SK-N-SH (cell line): ENCODE data around the gene KSR2. TPM values are rescaled to one million over a fixed set of nuclear protein-coding genes. Genes with fewer than 3 reads are reported as not detected.

ENCODE experiments used
- CTCF ChIA-PET: fragments of 300-600, 350-600 bp; formaldehyde crosslinking; extraction: SDS; loops from one replicate; lab custom pipeline; 2021; lab: Yijun Ruan, JAX
- POLR2A ChIA-PET: fragments of 350-600 bp; sonication (Branson Sonifier 250); formaldehyde crosslinking; extraction: SDS; loops from one replicate; lab custom pipeline; 2020; ENCODE audit warnings: antibody characterized with exemption, inconsistent platforms; lab: Yijun Ruan, JAX
- DNase-seq: peaks from one replicate; pipeline ENCODE4 v3.0.0; 2012
- H2AFZ ChIP-seq: fragments of 200-600 bp; sonication (generic); 2 replicates; pipeline ENCODE4 v1.8.1; 2016; ENCODE audit warnings: antibody characterized with exemption, mild to moderate bottlenecking, low read depth
- H3F3A ChIP-seq: fragments of 200-600 bp; sonication (generic); replicated peaks from 2 replicates; pipeline ENCODE3; 2016; ENCODE audit warnings: antibody characterized with exemption, mild to moderate bottlenecking; ENCODE audit not compliant: insufficient read depth
- H3K27ac ChIP-seq, 2 experiments: fragments of 200-500 bp in 1 of 2; fragments of 200-600 bp in 1 of 2; sonication (Bioruptor generic) in 1 of 2; sonication (generic), shearing (Covaris generic) in 1 of 2; 2 replicates each; pipeline versions ENCODE4 v1.5.1 to v1.6.1; 2014 to 2016; ENCODE audit warnings: low read depth in 2 of 2, inconsistent platforms in 1 of 2, low read length in 1 of 2, mild to moderate bottlenecking in 1 of 2, mixed read lengths in 1 of 2
- H3K27me3 ChIP-seq: fragments of 200-600 bp; sonication (generic), shearing (Covaris generic); 2 replicates; pipeline ENCODE4 v1.6.1; 2016; ENCODE audit warnings: mixed run types; ENCODE audit not compliant: insufficient read depth
- H3K36me3 ChIP-seq, 2 experiments: fragments of 200-500 bp in 1 of 2; fragments of 200-600 bp in 1 of 2; sonication (Bioruptor generic) in 1 of 2; sonication (generic) in 1 of 2; replicated peaks in 1 of 2; 2 replicates each; pipeline versions ENCODE3 to v1.5.1; 2014 to 2016; ENCODE audit warnings: low read length in 1 of 2, mild to moderate bottlenecking in 1 of 2; ENCODE audit not compliant: insufficient read depth in 2 of 2, control insufficient read depth in 1 of 2
- H3K4me1 ChIP-seq, 2 experiments: fragments of 200-500 bp in 1 of 2; fragments of 200-600 bp in 1 of 2; sonication (Bioruptor generic) in 1 of 2; sonication (generic), shearing (Covaris generic) in 1 of 2; 2 replicates each; pipeline versions ENCODE4 v1.5.1 to v1.6.1; 2014 to 2016; ENCODE audit warnings: low read depth in 1 of 2, low read length in 1 of 2, mixed run types in 1 of 2; ENCODE audit not compliant: insufficient read depth in 2 of 2, control insufficient read depth in 1 of 2
- H3K4me2 ChIP-seq: fragments of 200-600 bp; sonication (generic), shearing (Covaris generic); 2 replicates; pipeline ENCODE4 v1.6.1; 2017; ENCODE audit warnings: mixed run types
- H3K4me3 ChIP-seq, 2 experiments: fragments of 200-500 bp in 1 of 2; fragments of 200-600 bp in 1 of 2; sonication (Bioruptor generic) in 1 of 2; sonication (generic), shearing (Covaris generic) in 1 of 2; 2 replicates each; pipeline versions ENCODE4 v1.5.1 to v1.8.1; 2014 to 2016; ENCODE audit warnings: low read depth in 2 of 2, inconsistent platforms in 1 of 2, low read length in 1 of 2, mild to moderate bottlenecking in 1 of 2, mixed read lengths in 1 of 2, moderate library complexity in 1 of 2
- H3K79me2 ChIP-seq: fragments of 200-600 bp; sonication (generic); 2 replicates; pipeline ENCODE4 v1.8.1; 2017; ENCODE audit warnings: mild to moderate bottlenecking; ENCODE audit not compliant: insufficient read depth
- H3K9ac ChIP-seq: fragments of 200-600 bp; sonication (generic); 2 replicates; pipeline ENCODE4 v1.6.1; 2017; ENCODE audit warnings: mixed run types
- H3K9me2 ChIP-seq: fragments of 200-600 bp; sonication (generic); 2 replicates; pipeline ENCODE4 v1.6.1; 2017; ENCODE audit warnings: mixed run types
- H3K9me3 ChIP-seq: fragments of 200-600 bp; sonication (generic); 2 replicates; pipeline ENCODE4 v1.6.1; 2017; ENCODE audit warnings: mixed run types, mild to moderate bottlenecking, moderate library complexity
- H4K20me1 ChIP-seq: fragments of 200-600 bp; sonication (generic); 2 replicates; pipeline ENCODE4 v1.6.1; 2017; ENCODE audit warnings: mild to moderate bottlenecking, mixed run types; ENCODE audit not compliant: insufficient read depth
- EP300 ChIP-seq, 2 experiments: IDR thresholded peaks; 2 replicates each; pipeline versions ENCODE4 v1.4.0 to v1.6.1; 2012; ENCODE audit warnings: borderline replicate concordance in 1 of 2, low read depth in 1 of 2, low read length in 1 of 2
- EZH2phosphoT487 ChIP-seq: fragments of 200-600 bp; sonication (generic); IDR thresholded peaks from 2 replicates; pipeline ENCODE4 v1.6.1; 2017; ENCODE audit warnings: low read depth, mixed run types, mild to moderate bottlenecking, antibody characterized with exemption, moderate library complexity, borderline replicate concordance
- FOXJ3 ChIP-seq: sonication (generic); formaldehyde crosslinking; IDR thresholded peaks from 2 replicates; pipeline ENCODE4 v1.5.1; 2020; ENCODE audit warnings: mild to moderate bottlenecking, missing genetic modification reagents
- FOXM1 ChIP-seq: IDR thresholded peaks from 2 replicates; pipeline ENCODE4 v1.4.0; 2012; ENCODE audit warnings: low read depth, mild to moderate bottlenecking
- GABPA ChIP-seq: IDR thresholded peaks from 2 replicates; pipeline ENCODE4 v1.4.0; 2012; ENCODE audit warnings: low read depth, mild to moderate bottlenecking
- IRF3 ChIP-seq: fragments of 150-350 bp; IDR thresholded peaks from 2 replicates; pipeline ENCODE4 v1.6.1; 2016; ENCODE audit warnings: mild to moderate bottlenecking, low read depth, low read length
- JUND ChIP-seq: IDR thresholded peaks from 2 replicates; pipeline ENCODE4 v1.4.0; 2012
- MAX ChIP-seq: IDR thresholded peaks from 2 replicates; pipeline ENCODE4 v1.4.0; 2012; ENCODE audit warnings: low read depth
- MEF2A ChIP-seq: IDR thresholded peaks from 2 replicates; pipeline ENCODE4 v1.4.0; 2012; ENCODE audit warnings: low read depth, borderline replicate concordance
- POLR2AphosphoS5 ChIP-seq: IDR thresholded peaks from 2 replicates; pipeline ENCODE4 v1.6.1; 2012; ENCODE audit warnings: low read depth, low read length
- RAD21 ChIP-seq: IDR thresholded peaks from 2 replicates; pipeline ENCODE4 v1.6.1; 2012; ENCODE audit warnings: mild to moderate bottlenecking, low read length
- RCOR1 ChIP-seq: fragments of 150-350 bp; IDR thresholded peaks from 2 replicates; pipeline ENCODE4 v1.6.1; 2017; ENCODE audit warnings: antibody characterized with exemption, low read length
- RXRA ChIP-seq: IDR thresholded peaks from 2 replicates; pipeline ENCODE4 v1.4.0; 2012; ENCODE audit warnings: low read depth, mild to moderate bottlenecking, borderline replicate concordance
- SIN3A ChIP-seq: IDR thresholded peaks from 2 replicates; pipeline ENCODE4 v1.6.1; 2012; ENCODE audit warnings: low read depth, mild to moderate bottlenecking, low read length, moderate library complexity, borderline replicate concordance
- TAF1 ChIP-seq: IDR thresholded peaks from 2 replicates; pipeline ENCODE4 v1.6.1; 2012; ENCODE audit warnings: low read depth, mild to moderate bottlenecking, low read length, moderate library complexity, borderline replicate concordance
- YY1 ChIP-seq: IDR thresholded peaks from 2 replicates; pipeline ENCODE4 v1.4.0; 2012; ENCODE audit warnings: low read depth, mild to moderate bottlenecking
- ZBTB33 ChIP-seq: IDR thresholded peaks from 2 replicates; pipeline ENCODE4 v1.4.0; 2012; ENCODE audit warnings: low read depth, borderline replicate concordance
- WGBS: methylation state at CpG from one replicate; pipeline ENCODE4 v1.1.6; 2017; ENCODE audit warnings: low lambda C conversion rate; 5-methylcytosine and 5-hydroxymethylcytosine counted together
- polyA plus RNA-seq, 3 experiments: library from polyadenylated mRNA; depleted of rRNA; stranded (reverse); fragments of >200 nt; gene quantifications; 2 replicates each; pipeline ENCODE4 v1.2.3, GENCODE V29; 2012

KSR2 gene
- polyA plus RNA-seq, 1 of the 3 experiments (the other 2 are of a cell fraction), result 0.12 TPM

- H3K4me1 ChIP-seq, result peaks cover 0 to 5% of the 10 kb centered on the region in 2 experiments; a peak in 2 of 4 replicates
- WGBS, result 82% methylated on average over 1 of the region's 1 CpG
- no peak overlapping the region for H2AFZ ChIP-seq
- CTCF ChIA-PET, result interaction anchor here (0.7 kb wide), 1 partner anchor 22 kb away, joined by 3 read pairs; no protein-coding TSS in a partner anchor
- DNase-seq, result no peak
- H3K36me3 ChIP-seq, result no peaks in the 10 kb centered on the region
- no peaks in the 10 kb centered on the region for H3K27me3 ChIP-seq
- no peaks in the 10 kb centered on the region for H3K9me3 ChIP-seq
- no peak overlapping the region; the same call in 1 of the 2 replicates for H3K4me2 ChIP-seq
- no peak overlapping the region for H3K9ac ChIP-seq
- no peak overlapping the region for H3K4me3 ChIP-seq
- TF ChIP-seq MAX, result no peak
- no peak for TF ChIP-seq EZH2phosphoT487
- no peak for TF ChIP-seq POLR2AphosphoS5
- no peak for TF ChIP-seq IRF3
- TF ChIP-seq FOXM1, result no peak
- no peak for TF ChIP-seq JUND
- no peak for TF ChIP-seq RAD21
- TF ChIP-seq TAF1, result no peak
- no peaks in the 10 kb centered on the region for H4K20me1 ChIP-seq
- H3F3A ChIP-seq, result no peaks in the 10 kb centered on the region
- H3K27ac ChIP-seq, result peak overlapping the region in 1 of 2 experiments; percentile 49; a peak in 2 of 4 replicates
- POLR2A ChIA-PET, result no interaction called here
- no peaks in the 10 kb centered on the region for H3K9me2 ChIP-seq
- no peaks in the 10 kb centered on the region for H3K79me2 ChIP-seq
These were observed 250.6 kb downstream of the KSR2 start for GRCh38 chr12:117718141-117718540.

GRCh38 chr12:117714203-117714602, 254.6 kb downstream of the KSR2 start:
- H2AFZ ChIP-seq, result no peak overlapping the region
- H3K4me3 ChIP-seq, result no peak overlapping the region
- no peak overlapping the region for H3K9ac ChIP-seq
- H3K4me2 ChIP-seq, result no peak overlapping the region
- no peak overlapping the region for H3K27ac ChIP-seq
- no peaks in the 10 kb centered on the region for H4K20me1 ChIP-seq
- no peaks in the 10 kb centered on the region for H3K27me3 ChIP-seq
- WGBS, result 47% methylated on average over 4 of the region's 4 CpGs
- CTCF ChIA-PET, result interaction anchor here (1.0 kb wide), 1 partner anchor 9 kb away, joined by 3 read pairs; no protein-coding TSS in a partner anchor
- no peaks in the 10 kb centered on the region for H3K79me2 ChIP-seq
- TF ChIP-seq TAF1, result no peak
- no peaks in the 10 kb centered on the region for H3K9me2 ChIP-seq
- H3F3A ChIP-seq, result no peaks in the 10 kb centered on the region
- DNase-seq, result no peak
- peaks cover 0 to 7% of the 10 kb centered on the region in 2 experiments; a peak in 1 of 4 replicates for H3K4me1 ChIP-seq
- no peaks in the 10 kb centered on the region for H3K36me3 ChIP-seq
- POLR2A ChIA-PET, result no interaction called here
- H3K9me3 ChIP-seq, result no peaks in the 10 kb centered on the region

- no peak overlapping the region for H3K9ac ChIP-seq
- H3K36me3 ChIP-seq, result no peaks in the 10 kb centered on the region
- no peaks in the 10 kb centered on the region for H4K20me1 ChIP-seq
- ChIA-PET CTCF (no interaction called here), POLR2A (no interaction called here)
- H3K4me3 ChIP-seq, result no peak overlapping the region
- H3K27me3 ChIP-seq, result no peaks in the 10 kb centered on the region
- WGBS, result 61% methylated on average over 9 of the region's 9 CpGs
- H3K27ac ChIP-seq, result no peak overlapping the region
- H3F3A ChIP-seq, result no peaks in the 10 kb centered on the region
- peaks cover 0 to 3% of the 10 kb centered on the region in 2 experiments; a peak in 1 of 4 replicates for H3K4me1 ChIP-seq
- no peak for DNase-seq
- no peak overlapping the region for H3K4me2 ChIP-seq
- H2AFZ ChIP-seq, result no peak overlapping the region
- no peaks in the 10 kb centered on the region for H3K9me3 ChIP-seq
- H3K9me2 ChIP-seq, result no peaks in the 10 kb centered on the region
- no peaks in the 10 kb centered on the region for H3K79me2 ChIP-seq
- TF ChIP-seq TAF1 (no peak), SIN3A (no peak), GABPA (no peak), EZH2phosphoT487 (no peak), RXRA (no peak), IRF3 (no peak), RAD21 (no peak), ZBTB33 (no peak), FOXM1 (no peak), RCOR1 (no peak), MEF2A (no peak), YY1 (no peak), FOXJ3 (CRISPR knock-in tag) (no peak), EP300 (IDR thresholded peaks at IDR 0.05; ENCODE audit: borderline replicate concordance in 1 of 2, low read depth in 1 of 2, low read length in 1 of 2) (no peak)
These were observed 258.7 kb downstream of the KSR2 start for GRCh38 chr12:117710121-117710520.
